HCT116 (cell line): ENCODE results near the gene USP2. TPM values are rescaled to one million over a fixed set of nuclear protein-coding genes. Genes with fewer than 3 reads are reported as not detected.
A peak's percentile ranks its signal among the peaks of the same experiment; 100 is the strongest.

ENCODE experiments used
- ATAC-seq: fragments of 200-7000 bp; cut with Tn5 transposase; 2 replicates; pipeline ENCODE4 v1.9.1; 2020; ENCODE audit warnings: mild to moderate bottlenecking, moderate library complexity
- BruUV-seq: library from RNA; stranded (reverse); fragments of 400-500 nt; replicated peaks from 2 replicates; lab custom pipeline; 2021; lab: Mats Ljungman, UMichigan
- CTCF ChIA-PET: fragments of 300-600 bp; sonication (Branson Sonifier 250); formaldehyde crosslinking; loops from one replicate; lab custom pipeline; 2021; ENCODE audit warnings: antibody characterized with exemption; lab: Charles Lee
- POLR2A ChIA-PET: fragments of 300-600, 350-600 bp; sonication (Branson Sonifier 250); formaldehyde crosslinking; loops from one replicate; lab custom pipeline; 2021; ENCODE audit warnings: antibody characterized with exemption; lab: Charles Lee
- RAD21 ChIA-PET, 2 experiments: fragments of 300-600 bp; sonication (Branson Sonifier 250); formaldehyde crosslinking; loops; one replicate each; lab custom pipeline; 2023; ENCODE audit warnings: low total read pairs in 2 of 2; ENCODE audit not compliant: uncharacterized antibody in 2 of 2, unreplicated experiment in 2 of 2, low non-redundant PET in 1 of 2; lab: Charles Lee
- DNase-seq: peaks from one replicate; pipeline ENCODE4 v3.0.0-alpha.2; 2010; ENCODE audit warnings: low read depth, low spot score
- H2AFZ ChIP-seq: fragments of 200-600 bp; shearing (Covaris generic), sonication (generic); 2 replicates; pipeline ENCODE4 v1.6.1; 2017; ENCODE audit warnings: low read depth, mixed run types, mixed read lengths, antibody characterized with exemption, low read length; ENCODE audit not compliant: poor library complexity, severe bottlenecking
- H3K27ac ChIP-seq: 2 replicates; pipeline ENCODE4 v1.5.1; 2012; ENCODE audit warnings: low read depth, low read length
- H3K27me3 ChIP-seq: fragments of 200-600 bp; sonication (generic); 2 replicates; pipeline ENCODE4 v1.6.1; 2016; ENCODE audit warnings: mixed run types, low read length, mixed read lengths; ENCODE audit not compliant: insufficient read depth
- H3K36me3 ChIP-seq, 2 experiments: fragments of 200-500 bp in 1 of 2; fragments of 200-600 bp in 1 of 2; sonication (Bioruptor generic) in 1 of 2; sonication (generic) in 1 of 2; 2 replicates each; pipeline versions ENCODE4 v1.5.1 to v1.6.1; 2014 to 2016; ENCODE audit warnings: low read length in 2 of 2, inconsistent platforms in 1 of 2, mixed read lengths in 1 of 2, mixed run types in 1 of 2; ENCODE audit not compliant: insufficient read depth in 2 of 2, control insufficient read depth in 1 of 2
- H3K4me1 ChIP-seq, 2 experiments: fragments of 200-600 bp in 1 of 2; sonication (generic) in 1 of 2; 2 replicates each; pipeline versions ENCODE4 v1.5.1 to v1.6.1; 2012 to 2017; ENCODE audit warnings: low read length in 2 of 2, inconsistent platforms in 1 of 2, mild to moderate bottlenecking in 1 of 2, mixed read lengths in 1 of 2, mixed run types in 1 of 2, moderate library complexity in 1 of 2; ENCODE audit not compliant: insufficient read depth in 2 of 2, control insufficient read depth in 1 of 2
- H3K4me2 ChIP-seq: fragments of 200-600 bp; sonication (generic); 2 replicates; pipeline ENCODE4 v1.6.1; 2017; ENCODE audit warnings: mixed run types, low read length, mixed read lengths
- H3K4me3 ChIP-seq, 2 experiments: fragments of 200-600 bp in 1 of 2; sonication (generic) in 1 of 2; replicated peaks in 1 of 2; 2 replicates each; pipeline ENCODE4 v1.5.1; 2011 to 2016; ENCODE audit warnings: low read length in 2 of 2, control low read depth in 1 of 2, low read depth in 1 of 2, mild to moderate bottlenecking in 1 of 2, mixed read lengths in 1 of 2, mixed run types in 1 of 2
- H3K79me2 ChIP-seq: fragments of 200-600 bp; sonication (generic); 2 replicates; pipeline ENCODE4 v1.6.1; 2017; ENCODE audit warnings: mild to moderate bottlenecking, mixed run types, low read length, moderate library complexity, mixed read lengths; ENCODE audit not compliant: insufficient read depth
- H3K9ac ChIP-seq: fragments of 200-600 bp; sonication (generic); 2 replicates; pipeline ENCODE4 v1.6.1; 2016; ENCODE audit warnings: low read length, mixed read lengths
- H3K9me2 ChIP-seq: fragments of 200-600 bp; sonication (generic), shearing (Covaris generic); 2 replicates; pipeline ENCODE4 v1.6.1; 2017; ENCODE audit warnings: mixed run types, mild to moderate bottlenecking, moderate library complexity; ENCODE audit not compliant: insufficient read depth
- H3K9me3 ChIP-seq, 2 experiments: fragments of 200-500 bp in 1 of 2; fragments of 200-600 bp in 1 of 2; sonication (Bioruptor generic) in 1 of 2; sonication (generic) in 1 of 2; 2 replicates each; pipeline ENCODE4 v1.6.1; 2014 to 2017; ENCODE audit warnings: low read length in 2 of 2, mixed read lengths in 2 of 2, inconsistent platforms in 1 of 2, low read depth in 1 of 2, mild to moderate bottlenecking in 1 of 2, mixed run types in 1 of 2, moderate library complexity in 1 of 2; ENCODE audit not compliant: control insufficient read depth in 1 of 2, insufficient read depth in 1 of 2
- H4K20me1 ChIP-seq: fragments of 200-600 bp; sonication (generic), shearing (Covaris generic); 2 replicates; pipeline ENCODE4 v1.6.1; 2017; ENCODE audit warnings: mixed run types, mild to moderate bottlenecking, moderate library complexity; ENCODE audit not compliant: insufficient read depth
- CTCF ChIP-seq, 3 experiments: fragments of 200-600 bp in 1 of 3; sonication (generic) in 1 of 3; IDR thresholded peaks in 2 of 3; conservative IDR thresholded peaks in 1 of 3; 2 replicates each; pipeline ENCODE4 v1.5.1; 2012 to 2017; ENCODE audit warnings: low read depth in 2 of 3, low read length in 2 of 3, antibody characterized with exemption in 1 of 3, borderline replicate concordance in 1 of 3, control low read depth in 1 of 3, mild to moderate bottlenecking in 1 of 3, mixed read lengths in 1 of 3, mixed run types in 1 of 3, moderate library complexity in 1 of 3; ENCODE audit not compliant: insufficient read depth in 1 of 3
- EZH2phosphoT487 ChIP-seq: fragments of 200-600 bp; IDR thresholded peaks from 2 replicates; pipeline ENCODE4 v1.6.1; 2018; ENCODE audit warnings: antibody characterized with exemption, borderline replicate concordance
- FOSL1 ChIP-seq: IDR thresholded peaks from 2 replicates; pipeline ENCODE4 v1.6.1; 2012; ENCODE audit warnings: low read depth
- RAD21 ChIP-seq: IDR thresholded peaks from 2 replicates; pipeline ENCODE4 v1.6.1; 2012; ENCODE audit warnings: low read depth, mild to moderate bottlenecking
- YY1 ChIP-seq: IDR thresholded peaks from 2 replicates; pipeline ENCODE4 v1.6.1; 2011; ENCODE audit warnings: low read length, low read depth, moderate library complexity, mild to moderate bottlenecking; ENCODE audit not compliant: insufficient replicate concordance; ENCODE audit errors: extremely low read depth
- ZBTB33 ChIP-seq: IDR thresholded peaks from 2 replicates; pipeline ENCODE4 v1.6.1; 2011; ENCODE audit warnings: mild to moderate bottlenecking, low read length, moderate library complexity; ENCODE audit not compliant: insufficient replicate concordance; ENCODE audit errors: extremely low read depth
- intact Hi-C: fragments of 100-400 bp; cut with micrococcal nuclease; formaldehyde crosslinking; loops from 2 replicates; pipeline ENCODE4 v1.10.0; 2022
- total RNA-seq: library from RNA; stranded (reverse); gene quantifications from one replicate; pipeline ENCODE4 v1.2.1, GENCODE V29; 2021; ENCODE audit not compliant: unreplicated experiment

The USP2 gene
- total RNA-seq, 1 experiment from 2014 or later: 5.0 TPM

GRCh38 chr11:119323532-119324033 lies 57.9 kb downstream of the USP2 start:
- H4K20me1 ChIP-seq: no peaks in the 10 kb centered on the region
- no peak overlapping the region for H2AFZ ChIP-seq
- no peak overlapping the region for H3K4me3 ChIP-seq
- H3K9me3 ChIP-seq: no peaks in the 10 kb centered on the region
- no peaks in the 10 kb centered on the region for H3K9me2 ChIP-seq
- intact Hi-C loops: loop anchor here (5.0 kb wide), 1 partner anchor 221 kb away; the partner anchor contains the start of gene DPAGT1
- ChIA-PET POLR2A (no interaction called here), RAD21 (no interaction called here)
- DNase-seq: peak; percentile 51
- peak overlapping the region; percentile 29 for H3K4me2 ChIP-seq
- H3K36me3 ChIP-seq: no peaks in the 10 kb centered on the region
- peak; percentile 71 for ATAC-seq
- no peak overlapping the region for H3K9ac ChIP-seq
- TF ChIP-seq FOSL1 (no peak), YY1 (peak; percentile 33), EZH2phosphoT487 (no peak), CTCF (IDR thresholded peaks at IDR 0.05 in 2 of 3, conservative IDR thresholded peaks at IDR 0.05 in 1 of 3; ENCODE audit: borderline replicate concordance in 1 of 3, insufficient read depth in 1 of 3, low read depth in 2 of 3, low read length in 2 of 3) (peak; percentile 76 to 90 (median 85)), ZBTB33 (no peak), RAD21 (peak; percentile 84)
- TF ChIP-seq, all 23 proteins: peak for 3
- no TSS peak for BruUV-seq
- H3K4me1 ChIP-seq: peaks cover 0 to 10% of the 10 kb centered on the region in 2 experiments; a peak in 1 of 4 replicates
- H3K27me3 ChIP-seq: no peaks in the 10 kb centered on the region
- no peak overlapping the region for H3K27ac ChIP-seq
- H3K79me2 ChIP-seq: no peaks in the 10 kb centered on the region
- CTCF ChIA-PET: interaction anchor here (0.7 to 3.4 kb wide), 4 partner anchors 15 to 238 kb away, joined by 3 to 44 read pairs (median 8); no protein-coding TSS in a partner anchor
